Peyer's patch (tissue), 4 donors: Measurements from ENCODE around the gene SETMAR. TPM values are rescaled to one million over a fixed set of nuclear protein-coding genes. Genes with fewer than 3 reads are reported as not detected.

Source experiments
- DNase-seq, 3 donors: peaks; one replicate each; pipeline ENCODE4 v3.0.0-alpha.2; 2017 to 2019
- H3K27ac ChIP-seq, 4 donors: fragments of 200-600 bp; sonication (generic); one replicate each; pipeline ENCODE4 v1.5.1; 2016 to 2019
- H3K27me3 ChIP-seq, 2 donors: fragments of 200-600 bp; sonication (generic); one replicate each; pipeline ENCODE4 v1.5.1; 2019
- H3K36me3 ChIP-seq, 3 donors: fragments of 200-600 bp; sonication (generic); one replicate each; pipeline ENCODE4 v1.5.1; 2016 to 2019
- H3K4me1 ChIP-seq, 4 donors: fragments of 200-600 bp; sonication (generic); one replicate each; pipeline ENCODE4 v1.5.1; 2016 to 2019
- H3K4me3 ChIP-seq, 4 donors: fragments of 200-600 bp; sonication (generic); 1 replicate in 3 of 4; 2 replicates in 1 of 4; pipeline ENCODE4 v1.5.1; 2016 to 2019; ENCODE audit warnings: mild to moderate bottlenecking in 1 of 4
- H3K9me3 ChIP-seq, 4 donors: fragments of 200-600 bp; sonication (generic); one replicate each; pipeline ENCODE4 v1.5.1; 2016 to 2019; ENCODE audit warnings: mild to moderate bottlenecking in 1 of 4
- POLR2A ChIP-seq, 2 donors: fragments of 450-650 bp; IDR thresholded peaks; one replicate each; pipeline ENCODE4 v1.5.1; 2017; ENCODE audit warnings: antibody characterized with exemption in 2 of 2, mild to moderate bottlenecking in 2 of 2, moderate library complexity in 2 of 2
- total RNA-seq, 4 donors: library from RNA; depleted of rRNA; stranded (reverse); fragments of >200 nt; gene quantifications; one replicate each; pipeline ENCODE4 v1.1.0, GENCODE V29; 2016
- TF ChIP-seq, protein P1 (sequence below), 6 experiments: fragments of 450-650 bp in 4 of 6; fragments of 200-600 bp in 2 of 6; sonication (generic) in 1 of 6; IDR thresholded peaks; one replicate each; pipeline ENCODE4 v1.5.1; 2017 to 2019; ENCODE audit warnings: antibody characterized with exemption in 6 of 6, mild to moderate bottlenecking in 3 of 6, moderate library complexity in 1 of 6

SETMAR gene
- total RNA-seq, 4 donors from 2014 or later, result 5.6 to 28.9 (median 16.2) TPM

DNA sequence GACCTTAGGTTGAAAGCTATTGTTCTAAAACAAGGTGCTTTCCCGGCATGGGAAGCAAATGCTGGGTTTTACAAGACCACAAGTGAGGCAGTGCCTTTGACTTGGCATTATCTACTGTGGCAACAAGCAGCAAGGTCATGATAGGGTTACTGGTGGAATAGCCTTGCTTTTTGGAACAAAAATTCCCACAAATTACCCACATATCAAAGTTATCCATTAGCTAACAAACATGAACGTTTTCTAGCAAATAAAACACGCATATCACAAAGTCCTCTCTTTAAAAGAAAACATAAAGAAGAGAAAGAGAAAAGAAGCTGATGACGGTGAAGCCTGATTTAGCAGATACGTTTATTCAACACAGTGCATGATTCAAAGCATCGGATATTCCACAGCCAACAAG, 57.6 kb downstream of the SETMAR start:
- H3K4me1 ChIP-seq, result peaks cover 0 to 11% (median 0%) of the 10 kb centered on the region in 4 donors
- no peaks in the 10 kb centered on the region for H3K9me3 ChIP-seq
- no peaks in the 10 kb centered on the region for H3K27me3 ChIP-seq
- no peak overlapping the region for H3K27ac ChIP-seq
- DNase-seq, result no peak
- peaks cover 0 to 5% (median 0%) of the 10 kb centered on the region in 3 donors for H3K36me3 ChIP-seq
- H3K4me3 ChIP-seq, result no peak overlapping the region
- TF ChIP-seq, protein P1, sequence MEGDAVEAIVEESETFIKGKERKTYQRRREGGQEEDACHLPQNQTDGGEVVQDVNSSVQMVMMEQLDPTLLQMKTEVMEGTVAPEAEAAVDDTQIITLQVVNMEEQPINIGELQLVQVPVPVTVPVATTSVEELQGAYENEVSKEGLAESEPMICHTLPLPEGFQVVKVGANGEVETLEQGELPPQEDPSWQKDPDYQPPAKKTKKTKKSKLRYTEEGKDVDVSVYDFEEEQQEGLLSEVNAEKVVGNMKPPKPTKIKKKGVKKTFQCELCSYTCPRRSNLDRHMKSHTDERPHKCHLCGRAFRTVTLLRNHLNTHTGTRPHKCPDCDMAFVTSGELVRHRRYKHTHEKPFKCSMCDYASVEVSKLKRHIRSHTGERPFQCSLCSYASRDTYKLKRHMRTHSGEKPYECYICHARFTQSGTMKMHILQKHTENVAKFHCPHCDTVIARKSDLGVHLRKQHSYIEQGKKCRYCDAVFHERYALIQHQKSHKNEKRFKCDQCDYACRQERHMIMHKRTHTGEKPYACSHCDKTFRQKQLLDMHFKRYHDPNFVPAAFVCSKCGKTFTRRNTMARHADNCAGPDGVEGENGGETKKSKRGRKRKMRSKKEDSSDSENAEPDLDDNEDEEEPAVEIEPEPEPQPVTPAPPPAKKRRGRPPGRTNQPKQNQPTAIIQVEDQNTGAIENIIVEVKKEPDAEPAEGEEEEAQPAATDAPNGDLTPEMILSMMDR (IDR thresholded peaks at IDR 0.05), result no peak
- TF ChIP-seq POLR2A (IDR thresholded peaks at IDR 0.05), result no peak

DNA sequence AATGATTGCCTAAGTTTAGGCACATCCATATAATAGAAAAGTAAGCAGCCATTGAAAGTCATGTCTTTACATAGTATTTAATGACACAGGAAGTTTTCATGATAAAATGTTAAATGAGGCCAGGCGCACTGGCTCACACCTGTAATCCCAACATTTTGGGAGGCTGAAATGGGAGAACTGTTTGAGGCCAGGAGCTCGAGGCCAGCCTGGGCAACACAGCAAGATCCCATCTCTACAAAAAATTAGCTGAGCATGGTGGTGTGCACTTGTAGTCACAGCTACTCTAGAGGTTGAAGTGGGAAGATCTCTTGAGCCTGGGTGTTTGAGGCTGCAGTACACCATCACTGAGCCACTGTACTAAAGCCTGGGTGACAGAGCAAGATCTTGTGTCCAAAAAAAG, 59.4 kb downstream of the SETMAR start:
- DNase-seq, result no peak
- H3K4me3 ChIP-seq, result no peak overlapping the region
- TF ChIP-seq POLR2A (IDR thresholded peaks at IDR 0.05), result no peak
- TF ChIP-seq, protein P1 (IDR thresholded peaks at IDR 0.05), result no peak

More for the DNA sequence above, 59.4 kb downstream of the SETMAR start:
- Histone ChIP-seq H3K27ac (no peak overlapping the region), H3K4me1 (no peaks in the 10 kb centered on the region), H3K9me3 (no peaks in the 10 kb centered on the region), H3K27me3 (no peaks in the 10 kb centered on the region), H3K36me3 (peaks cover 0 to 5% (median 0%) of the 10 kb centered on the region in 3 donors)

Other genes starting within 250 kb of the SETMAR start
- 10 to 100 TPM; 15.7 to 28.9 (median 26.8) TPM for gene SUMF1, start 163.9 kb downstream of the SETMAR start, total RNA-seq
- 100 to 1,000 TPM in 1 of 4 donors, 10 to 100 TPM in 3; 13.3 to 142 (median 22.7) TPM for gene ITPR1, start 190.0 kb downstream of the SETMAR start, total RNA-seq